Measurements from ENCODE around the gene NFATC3. TPM values are rescaled to one million over a fixed set of nuclear protein-coding genes. Genes with fewer than 3 reads are reported as not detected.
"Not testable (repeated sequence)": the region's sequence is repeated elsewhere in the genome, so short reads cannot be mapped to it uniquely, and the experiment has no call there.

Gene NFATC3
- total and polyA plus RNA-seq, 11 donors, result 5.9 to 35.1 (median 24.2) TPM

GRCh38 chr16:68089067-68089466 lies 3.9 kb downstream of the NFATC3 start:
- H3K36me3 ChIP-seq, result no peaks in the 10 kb centered on the region
- TF ChIP-seq CTCF (IDR thresholded peaks at IDR 0.05) (no peak), POLR2A (IDR thresholded peaks at IDR 0.05) (no peak)
- WGBS, 4 donors, result 83 to 87% (median 86%) methylated on average over 4 of the region's 4 CpGs
- H3K9me3 ChIP-seq, result no peaks in the 10 kb centered on the region
- ATAC-seq (no peak), DNase-seq (no peak)
- H3K27ac ChIP-seq, result no peak overlapping the region
- H3K27me3 ChIP-seq, result no peaks in the 10 kb centered on the region
- intact Hi-C loops (cut with DNase I), result loop anchor here in 3 of 10 donors (5.0 to 10.0 kb wide), 3 partner anchors 53 to 236 kb away; no protein-coding TSS in a partner anchor
- peaks cover 0 to 76% (median 55%) of the 10 kb centered on the region in 12 donors for H3K4me1 ChIP-seq
- peak overlapping the region in 1 of 12 donors; percentile 4 for H3K4me3 ChIP-seq

- intact Hi-C loops (cut with DNase I), result loop anchor here in 5 of 10 donors (5.0 to 10.0 kb wide), 4 partner anchors 112 to 235 kb away; no protein-coding TSS in a partner anchor
- Histone ChIP-seq H3K4me1 (peaks cover 0 to 82% (median 56%) of the 10 kb centered on the region in 12 donors), H3K4me3 (no peak overlapping the region), H3K27me3 (no peaks in the 10 kb centered on the region), H3K27ac (no peak overlapping the region), H3K36me3 (no peaks in the 10 kb centered on the region), H3K9me3 (no peaks in the 10 kb centered on the region)
- ATAC-seq (no peak), DNase-seq (no peak)
- 45 to 59% (median 50%) methylated on average over 3 of the region's 3 CpGs for WGBS, 4 donors
- TF ChIP-seq CTCF (IDR thresholded peaks at IDR 0.05), result no peak
- no peak for TF ChIP-seq POLR2A (IDR thresholded peaks at IDR 0.05)
Measured at GRCh38 chr16:68090130-68090529, 5.0 kb downstream of the NFATC3 start.

GRCh38 chr16:68090533-68090932 lies 5.4 kb downstream of the NFATC3 start:
- Histone ChIP-seq H3K27me3 (no peaks in the 10 kb centered on the region), H3K9me3 (no peaks in the 10 kb centered on the region), H3K27ac (no peak overlapping the region), H3K36me3 (no peaks in the 10 kb centered on the region), H3K4me3 (no peak overlapping the region), H3K4me1 (peaks cover 0 to 83% (median 58%) of the 10 kb centered on the region in 12 donors)
- intact Hi-C loops (cut with DNase I), result loop anchor here in 5 of 10 donors (5.0 to 10.0 kb wide), 4 partner anchors 112 to 234 kb away; no protein-coding TSS in a partner anchor
- TF ChIP-seq POLR2A (IDR thresholded peaks at IDR 0.05) (no peak), CTCF (IDR thresholded peaks at IDR 0.05) (no peak)
- DNase-seq (no peak), ATAC-seq (no peak)
- 59 to 69% (median 62%) methylated on average over 3 of the region's 3 CpGs for WGBS, 4 donors

GRCh38 chr16:68091380-68092261 lies 6.5 kb downstream of the NFATC3 start:
- Histone ChIP-seq H3K9me3 (no peaks in the 10 kb centered on the region), H3K27ac (peak overlapping the region in 2 of 12 donors; percentile 9 to 17), H3K36me3 (no peaks in the 10 kb centered on the region), H3K4me3 (no peak overlapping the region), H3K27me3 (no peaks in the 10 kb centered on the region), H3K4me1 (peaks cover 0 to 86% (median 60%) of the 10 kb centered on the region in 12 donors)
- WGBS, 4 donors, result 92 to 97% (median 93%) methylated on average over 5 of the region's 5 CpGs
- ATAC-seq (peak in 3 of 4 donors; percentile 28 to 47 (median 44)), DNase-seq (peak in 1 of 5 donors; percentile 5)
- TF ChIP-seq CTCF (IDR thresholded peaks at IDR 0.05), result no peak
- no peak for TF ChIP-seq POLR2A (IDR thresholded peaks at IDR 0.05)
- intact Hi-C loops (cut with DNase I), result loop anchor here in 6 of 10 donors (2.0 to 10.0 kb wide), 5 partner anchors 111 to 233 kb away; no protein-coding TSS in a partner anchor

GRCh38 chr16:68092275-68092674 lies 7.1 kb downstream of the NFATC3 start:
- intact Hi-C loops (cut with DNase I), result loop anchor here in 6 of 10 donors (2.0 to 10.0 kb wide), 5 partner anchors 110 to 233 kb away; no protein-coding TSS in a partner anchor
- not testable (repeated sequence) for H3K27ac ChIP-seq, H3K9me3 ChIP-seq, H3K27me3 ChIP-seq, H3K36me3 ChIP-seq, ATAC-seq, H3K4me3 ChIP-seq
- WGBS, 4 donors, result 84 to 92% (median 90%) methylated on average over 10 of the region's 10 CpGs
- peaks cover 0 to 86% (median 55%) of the 10 kb centered on the region in 12 donors for H3K4me1 ChIP-seq
- peak in 1 of 5 donors; percentile 7 for DNase-seq

Measured in heart left ventricle (tissue), 16 donors.